HepG2 (cell line): ENCODE data around the gene ANTKMT. TPM values are rescaled to one million over a fixed set of nuclear protein-coding genes. Genes with fewer than 3 reads are reported as not detected.

Experiments
- E2F2 ChIP-seq: sonication (generic); formaldehyde crosslinking; IDR thresholded peaks from 2 replicates; pipeline ENCODE4 v1.4.0; 2020; ENCODE audit warnings: missing genetic modification reagents, borderline replicate concordance
- EEA1 ChIP-seq: sonication (generic); formaldehyde crosslinking; IDR thresholded peaks from 2 replicates; pipeline ENCODE4 v1.5.1; 2020; ENCODE audit warnings: mild to moderate bottlenecking, missing genetic modification reagents, borderline replicate concordance
- ETS1 ChIP-seq: sonication (generic); formaldehyde crosslinking; IDR thresholded peaks from 2 replicates; pipeline ENCODE4 v1.4.0; 2020; ENCODE audit warnings: missing genetic modification reagents
- HNF1B ChIP-seq: sonication (generic); formaldehyde crosslinking; IDR thresholded peaks from 2 replicates; pipeline ENCODE4 v1.5.1; 2020; ENCODE audit warnings: mild to moderate bottlenecking, moderate library complexity, missing genetic modification reagents
- NAIF1 ChIP-seq: sonication (generic); formaldehyde crosslinking; IDR thresholded peaks from 2 replicates; pipeline ENCODE4 v1.5.0; 2020; ENCODE audit warnings: mild to moderate bottlenecking, missing genetic modification reagents, borderline replicate concordance
- NR2F2 ChIP-seq: IDR thresholded peaks from 2 replicates; pipeline ENCODE4 v1.6.1; 2012; ENCODE audit warnings: low read depth, inconsistent platforms, borderline replicate concordance
- PTBP1 ChIP-seq: fragments of 200-400 bp; formaldehyde crosslinking; IDR thresholded peaks from 2 replicates; pipeline ENCODE4 v1.6.1; 2018; ENCODE audit warnings: low read length, low read depth; ENCODE audit not compliant: poor library complexity, severe bottlenecking
- RAD51 ChIP-seq: fragments of 450-650 bp; IDR thresholded peaks from 2 replicates; pipeline ENCODE4 v1.6.1; 2016; ENCODE audit warnings: borderline replicate concordance
- RBFOX2 ChIP-seq: fragments of 200-400 bp; formaldehyde crosslinking; IDR thresholded peaks from 2 replicates; pipeline ENCODE4 v1.6.1; 2017; ENCODE audit warnings: low read depth, mild to moderate bottlenecking, low read length
- STAT6 ChIP-seq: sonication (generic); formaldehyde crosslinking; IDR thresholded peaks from 2 replicates; pipeline ENCODE4 v1.4.0; 2020; ENCODE audit warnings: missing genetic modification reagents, mild to moderate bottlenecking, borderline replicate concordance
- TFDP1 ChIP-seq: IDR thresholded peaks from 2 replicates; pipeline ENCODE4 v1.6.1; 2016; ENCODE audit warnings: missing compliant biosample characterization, missing genetic modification reagents, borderline replicate concordance
- ZFP36 ChIP-seq: fragments of 150-350 bp; IDR thresholded peaks from 2 replicates; pipeline ENCODE4 v1.6.1; 2018; ENCODE audit warnings: borderline replicate concordance, low read length, low read depth; ENCODE audit not compliant: partially characterized antibody
- ZFP37 ChIP-seq: sonication (generic); formaldehyde crosslinking; IDR thresholded peaks from 2 replicates; pipeline ENCODE4 v1.4.0; 2020; ENCODE audit warnings: missing genetic modification reagents, borderline replicate concordance
- ZFYVE20 ChIP-seq: sonication (generic); formaldehyde crosslinking; IDR thresholded peaks from 2 replicates; pipeline ENCODE4 v1.8.0; 2023; ENCODE audit warnings: low read depth, mild to moderate bottlenecking, moderate library complexity, missing genetic modification reagents, borderline replicate concordance
- ZNF224 ChIP-seq: sonication (generic); formaldehyde crosslinking; IDR thresholded peaks from 2 replicates; pipeline ENCODE4 v1.5.0; 2020; ENCODE audit warnings: mild to moderate bottlenecking, missing genetic modification reagents
- ZNF597 ChIP-seq: sonication (generic); formaldehyde crosslinking; IDR thresholded peaks from 2 replicates; pipeline ENCODE4 v1.5.0; 2020; ENCODE audit warnings: missing genetic modification reagents
- ZNF619 ChIP-seq: sonication (generic); formaldehyde crosslinking; IDR thresholded peaks from 2 replicates; pipeline ENCODE4 v1.4.0; 2020; ENCODE audit warnings: mild to moderate bottlenecking, missing genetic modification reagents
- polyA plus RNA-seq, 8 experiments: library from polyadenylated mRNA; depleted of rRNA in 3 of 8; stranded (reverse) in 7 of 8; unstranded in 1 of 8; fragments of >200 nt; fragmentation: Illumina TruSeq in 4 of 8; extraction: Trizol in 4 of 8; gene quantifications; 2 replicates each; pipeline versions ENCODE4 v1.2.1 to v1.2.3, GENCODE V29; 2011 to 2016; ENCODE audit warnings: low read depth in 4 of 8, missing spikeins in 1 of 8, mixed read lengths in 1 of 8; ENCODE audit not compliant: insufficient read depth in 1 of 8
- total RNA-seq, 5 experiments: library from RNA; depleted of rRNA; stranded (reverse); fragments of >200 nt; fragmentation: Illumina TruSeq; extraction: Trizol; gene quantifications; 2 replicates each; pipeline ENCODE4 v1.2.3, GENCODE V29; 2016; ENCODE audit warnings: low read depth in 1 of 5

Gene ANTKMT
- total and polyA plus RNA-seq, 2 of the 13 experiments (the other 11 are each of a cell fraction or from before 2014, with no cell fraction given) = 7.5 to 47.8 TPM

GRCh38 chr16:720990-721764 lies at the start of gene ANTKMT (continued):
- no peak for TF ChIP-seq HNF1B
- no peak for TF ChIP-seq ZFP37 (CRISPR knock-in tag)
- TF ChIP-seq ZFP36 = no peak
- TF ChIP-seq E2F2 (CRISPR knock-in tag) = 0 out of 2 replicates have a peak, but pooled peaks have one; percentile 70
- TF ChIP-seq ZFYVE20 = peak; percentile 18; the same call in 1 of the 2 replicates
- TF ChIP-seq NAIF1 (CRISPR knock-in tag) = no peak
- TF ChIP-seq TFDP1 (CRISPR knock-in tag) = peak; percentile 95
- TF ChIP-seq NR2F2 = no peak; the same call in 1 of the 2 replicates
- TF ChIP-seq EEA1 (CRISPR knock-in tag) = peak; percentile 60; the same call in 1 of the 2 replicates
- TF ChIP-seq ZNF619 (CRISPR knock-in tag) = no peak; the same call in 1 of the 2 replicates
- peak; percentile 96 for TF ChIP-seq RBFOX2
- TF ChIP-seq ZNF224 (CRISPR knock-in tag) = 0 out of 2 replicates have a peak, but pooled peaks have one; percentile 47
- no peak for TF ChIP-seq RAD51
- TF ChIP-seq ZNF597 (CRISPR knock-in tag) = no peak
- TF ChIP-seq ETS1 (CRISPR knock-in tag) = peak; percentile 14; the same call in 1 of the 2 replicates
- no peak for TF ChIP-seq STAT6
- no peak for TF ChIP-seq PTBP1
